ENCODE measurements around the gene GRHPR. TPM values are rescaled to one million over a fixed set of nuclear protein-coding genes. Genes with fewer than 3 reads are reported as not detected.

Gene GRHPR
- polyA plus RNA-seq, 1 experiment: 96.1 TPM

GRCh38 chr9:37449862-37450632, 27.6 kb downstream of the GRHPR start:
- CTCF ChIA-PET: no interaction called here

GRCh38 chr9:37451628-37452027, 29.1 kb downstream of the GRHPR start:
- TF ChIP-seq CTCF (IDR thresholded peaks at IDR 0.05; ENCODE audit: low read depth, low read length): no peak
- POLR2A ChIA-PET: no interaction called here
- no peaks in the 10 kb centered on the region for H3K27me3 ChIP-seq (ENCODE audit: control insufficient read depth, insufficient read depth, low read length)

More at GRCh38 chr9:37449862-37450632, 27.6 kb downstream of the GRHPR start:
- Histone ChIP-seq H3K27ac (ENCODE audit: low read depth, low read length) (no peak overlapping the region), H3K9me3 (ENCODE audit: control insufficient read depth, insufficient read depth, low read length) (no peaks in the 10 kb centered on the region), H3K27me3 (ENCODE audit: control insufficient read depth, insufficient read depth, low read length) (no peaks in the 10 kb centered on the region), H3K4me3 (ENCODE audit: low read depth, low read length) (no peak overlapping the region)
- POLR2A ChIA-PET: no interaction called here
- TF ChIP-seq CTCF (IDR thresholded peaks at IDR 0.05; ENCODE audit: low read depth, low read length): no peak
- no peak for DNase-seq (ENCODE audit: low read depth, low spot score)

GRCh38 chr9:37452611-37453010, 30.1 kb downstream of the GRHPR start:
- no peak overlapping the region for H3K27ac ChIP-seq (ENCODE audit: low read depth, low read length)
- POLR2A ChIA-PET: no interaction called here
- no peaks in the 10 kb centered on the region for H3K27me3 ChIP-seq (ENCODE audit: control insufficient read depth, insufficient read depth, low read length)
- H3K4me3 ChIP-seq (ENCODE audit: low read depth, low read length): no peak overlapping the region
- DNase-seq (ENCODE audit: low read depth, low spot score): no peak
- no peak for TF ChIP-seq CTCF (IDR thresholded peaks at IDR 0.05; ENCODE audit: low read depth, low read length)
- H3K9me3 ChIP-seq (ENCODE audit: control insufficient read depth, insufficient read depth, low read length): peaks cover 3% of the 10 kb centered on the region; the same call in 1 of the 2 replicates
- CTCF ChIA-PET: no interaction called here

More at GRCh38 chr9:37451628-37452027, 29.1 kb downstream of the GRHPR start:
- H3K9me3 ChIP-seq (ENCODE audit: control insufficient read depth, insufficient read depth, low read length): peaks cover 3% of the 10 kb centered on the region; the same call in 1 of the 2 replicates
- no peak for DNase-seq (ENCODE audit: low read depth, low spot score)
- no peak overlapping the region for H3K27ac ChIP-seq (ENCODE audit: low read depth, low read length)
- no peak overlapping the region for H3K4me3 ChIP-seq (ENCODE audit: low read depth, low read length)
- CTCF ChIA-PET: no interaction called here

- H3K27me3 ChIP-seq (ENCODE audit: control insufficient read depth, insufficient read depth, low read length): no peaks in the 10 kb centered on the region
- H3K4me3 ChIP-seq (ENCODE audit: low read depth, low read length): no peak overlapping the region
- H3K9me3 ChIP-seq (ENCODE audit: control insufficient read depth, insufficient read depth, low read length): peaks cover 3% of the 10 kb centered on the region; the same call in 1 of the 2 replicates
- DNase-seq (ENCODE audit: low read depth, low spot score): no peak
- CTCF ChIA-PET: no interaction called here
- POLR2A ChIA-PET: no interaction called here
- TF ChIP-seq CTCF (IDR thresholded peaks at IDR 0.05; ENCODE audit: low read depth, low read length): no peak
- H3K27ac ChIP-seq (ENCODE audit: low read depth, low read length): no peak overlapping the region
These were observed 31.3 kb downstream of the GRHPR start for GRCh38 chr9:37453827-37454226.

GRCh38 chr9:37454238-37454637, 31.7 kb downstream of the GRHPR start:
- H3K9me3 ChIP-seq (ENCODE audit: control insufficient read depth, insufficient read depth, low read length): peaks cover 3% of the 10 kb centered on the region; the same call in 1 of the 2 replicates
- H3K27me3 ChIP-seq (ENCODE audit: control insufficient read depth, insufficient read depth, low read length): no peaks in the 10 kb centered on the region
- no peak for TF ChIP-seq CTCF (IDR thresholded peaks at IDR 0.05; ENCODE audit: low read depth, low read length)
- ChIA-PET CTCF (no interaction called here), POLR2A (no interaction called here)
- DNase-seq (ENCODE audit: low read depth, low spot score): no peak
- H3K27ac ChIP-seq (ENCODE audit: low read depth, low read length): no peak overlapping the region
- H3K4me3 ChIP-seq (ENCODE audit: low read depth, low read length): no peak overlapping the region
